HG02943 (cell line): ENCODE results near the gene SIX3.
A peak's percentile ranks its signal among the peaks of the same experiment; 100 is the strongest.

Source experiments
- ATAC-seq: cut with Tn5 transposase; IDR thresholded peaks from one replicate; pipeline ENCODE4 v1.9.1; 2021; ENCODE audit warnings: mild to moderate bottlenecking, low read depth, moderate library complexity; ENCODE audit not compliant: unreplicated experiment

SIX3 gene

DNA sequence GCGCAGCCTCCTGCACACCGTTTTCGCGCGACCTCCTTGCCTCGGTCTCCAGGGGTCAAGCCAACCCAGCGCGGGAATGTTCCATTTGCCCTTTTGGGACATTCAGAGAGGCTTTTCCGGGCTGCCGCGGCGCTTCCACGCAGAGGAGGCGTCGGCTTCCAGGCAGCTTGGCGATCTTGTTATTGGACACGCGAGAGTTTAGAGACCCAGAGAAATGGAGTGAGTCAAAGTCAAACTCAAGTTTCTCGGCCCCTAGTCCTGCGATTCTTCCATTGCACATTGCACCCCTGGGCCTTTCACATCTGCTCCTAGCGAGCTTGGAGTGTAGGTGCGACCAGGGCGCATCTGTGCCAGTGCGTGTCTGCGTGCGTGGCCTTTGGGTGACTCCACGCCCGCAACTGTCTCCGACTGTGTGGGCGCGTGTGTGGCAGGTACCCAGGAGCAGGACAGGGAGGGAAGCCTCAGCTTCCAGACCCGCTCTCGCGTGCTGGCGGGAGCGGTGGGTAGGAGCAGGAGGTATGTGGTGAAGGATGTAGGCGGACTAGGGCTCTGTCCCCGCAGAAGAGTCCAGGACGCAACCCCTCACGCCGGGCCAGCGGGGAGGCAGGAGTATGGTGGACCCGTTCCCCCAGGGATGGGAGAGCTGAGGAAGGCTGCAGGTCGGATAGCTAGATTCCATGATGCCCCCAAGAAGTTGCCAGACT, 13.5 kb downstream of the SIX3 start:
- no peak for ATAC-seq

DNA sequence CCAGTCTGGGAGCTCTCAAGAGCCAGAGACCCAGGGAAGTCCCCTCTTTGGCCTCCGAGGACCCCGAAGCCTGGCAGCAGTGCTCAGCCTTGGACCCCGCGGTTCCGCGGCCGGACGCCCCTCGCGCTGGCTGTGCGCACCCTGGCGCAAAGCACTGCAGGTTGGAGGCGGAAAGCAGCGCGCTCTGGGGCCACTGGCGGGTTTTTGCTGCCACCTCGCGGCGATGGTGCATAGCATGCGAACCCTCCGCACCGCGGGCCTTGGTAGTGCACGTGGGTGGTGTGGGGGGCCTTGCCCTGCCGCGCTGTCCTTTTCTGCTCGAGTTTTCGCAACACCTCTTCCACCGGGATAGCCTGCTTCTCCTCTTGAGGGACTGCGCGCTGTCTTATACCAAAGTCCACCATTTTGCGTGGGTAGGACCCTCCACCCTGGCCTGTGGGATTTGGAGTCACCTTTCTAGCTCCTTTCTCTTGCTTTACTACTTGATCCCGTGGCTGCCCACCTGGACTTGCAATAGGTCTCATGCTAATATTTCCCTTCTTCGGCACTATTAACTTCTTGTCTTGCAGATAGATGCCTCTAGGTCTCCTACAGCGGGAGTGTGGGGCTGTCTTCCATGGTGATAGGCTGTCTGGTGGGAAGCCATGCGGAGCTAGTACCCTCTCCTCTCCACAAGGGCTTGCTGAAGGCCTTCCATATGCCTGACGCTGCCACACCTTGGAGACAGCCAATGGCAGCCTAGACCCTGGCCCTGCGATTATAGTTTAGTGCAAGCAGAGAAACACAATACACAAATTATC, 14.3 kb downstream of the SIX3 start:
- ATAC-seq: peak; percentile 71

DNA sequence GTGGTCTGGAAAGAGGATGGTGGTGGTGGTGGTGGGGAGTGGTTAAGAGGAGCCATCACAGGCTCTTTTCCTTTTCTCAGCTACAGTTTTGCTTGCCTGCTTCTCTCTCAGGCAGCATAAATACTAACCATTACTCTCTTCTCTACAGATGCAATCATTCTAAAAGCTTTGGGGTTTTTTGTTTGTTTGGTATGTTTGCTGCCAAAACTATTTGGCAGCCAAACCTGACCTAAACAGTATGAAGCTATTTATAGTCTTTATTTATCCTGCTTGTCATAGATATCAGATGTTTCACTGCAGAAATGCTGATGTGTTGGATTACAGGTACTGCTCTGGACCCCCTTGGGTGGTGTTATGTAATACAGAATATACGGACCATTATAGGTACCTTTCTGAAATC, 15.3 kb downstream of the SIX3 start:
- no peak for ATAC-seq

DNA sequence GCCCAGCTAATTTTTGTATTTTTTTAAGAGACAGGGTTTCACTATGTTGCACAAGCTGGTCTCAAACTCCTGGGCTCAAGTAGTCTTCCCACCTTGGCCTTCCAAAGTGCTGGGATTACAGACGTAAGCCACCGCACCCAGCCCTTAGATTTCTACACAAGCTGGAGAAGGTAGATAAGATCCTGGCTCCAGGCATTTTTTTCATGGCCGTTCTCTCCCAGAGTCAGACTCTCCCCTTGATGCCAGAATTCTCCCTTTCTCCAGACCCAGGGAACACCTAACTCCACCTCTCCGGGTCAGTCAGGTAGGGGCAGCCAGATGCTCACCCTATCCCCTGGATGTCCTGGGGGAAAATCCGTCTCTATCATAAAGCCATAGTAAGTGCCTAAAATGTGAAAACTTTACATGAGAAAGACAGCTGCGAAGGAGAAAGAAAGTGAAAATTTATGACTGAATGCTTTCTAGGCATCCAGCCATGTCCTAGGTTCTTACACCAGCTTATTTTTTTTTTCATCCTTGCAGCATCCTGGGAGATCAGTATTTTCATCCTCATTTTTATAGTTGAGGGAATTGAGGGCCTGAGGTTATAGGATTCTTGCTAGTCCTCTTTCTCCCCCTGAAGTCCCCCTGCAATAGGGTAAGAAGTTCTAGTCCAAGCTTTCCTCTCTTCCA, 16.3 kb downstream of the SIX3 start:
- no peak for ATAC-seq

DNA sequence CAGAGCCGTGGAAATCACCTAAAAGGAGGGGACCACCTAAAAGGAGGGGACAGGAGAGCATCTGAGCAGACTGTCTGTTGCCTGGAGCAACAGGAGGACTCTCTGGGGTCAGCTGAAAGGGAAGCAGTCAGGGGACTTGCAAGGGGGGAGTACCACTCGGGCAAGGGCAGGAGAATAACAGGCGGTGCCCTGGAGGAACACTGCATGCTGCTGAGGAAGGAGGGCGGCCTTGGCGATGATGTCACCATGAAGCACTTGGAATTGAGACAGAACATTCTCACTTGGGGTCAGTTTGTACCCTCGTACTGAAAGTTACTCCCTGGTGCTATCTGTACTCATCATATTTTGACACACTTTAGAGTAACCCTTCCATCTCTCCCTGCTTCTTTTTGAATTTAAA, 18.4 kb downstream of the SIX3 start:
- ATAC-seq: no peak

DNA sequence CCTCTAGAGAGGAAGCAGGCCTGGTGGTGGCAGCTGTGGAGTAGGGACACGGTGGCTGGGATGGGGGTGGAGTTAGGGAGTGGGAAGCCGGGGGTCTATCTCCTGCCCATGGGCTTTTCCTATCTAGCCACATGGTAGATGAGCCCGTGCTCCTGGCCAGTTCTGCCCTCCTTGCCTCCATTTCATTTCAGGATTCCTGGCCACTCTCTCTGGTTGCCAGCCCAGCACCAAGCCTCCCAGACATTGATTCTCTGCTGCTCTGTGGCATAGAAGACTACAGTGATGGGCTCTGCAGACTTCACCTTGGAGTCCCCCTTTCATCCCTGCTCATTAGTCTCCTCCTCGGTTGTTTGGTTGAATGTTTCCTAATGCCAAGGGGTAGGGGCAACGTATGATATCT, 19.4 kb downstream of the SIX3 start:
- ATAC-seq: no peak

DNA sequence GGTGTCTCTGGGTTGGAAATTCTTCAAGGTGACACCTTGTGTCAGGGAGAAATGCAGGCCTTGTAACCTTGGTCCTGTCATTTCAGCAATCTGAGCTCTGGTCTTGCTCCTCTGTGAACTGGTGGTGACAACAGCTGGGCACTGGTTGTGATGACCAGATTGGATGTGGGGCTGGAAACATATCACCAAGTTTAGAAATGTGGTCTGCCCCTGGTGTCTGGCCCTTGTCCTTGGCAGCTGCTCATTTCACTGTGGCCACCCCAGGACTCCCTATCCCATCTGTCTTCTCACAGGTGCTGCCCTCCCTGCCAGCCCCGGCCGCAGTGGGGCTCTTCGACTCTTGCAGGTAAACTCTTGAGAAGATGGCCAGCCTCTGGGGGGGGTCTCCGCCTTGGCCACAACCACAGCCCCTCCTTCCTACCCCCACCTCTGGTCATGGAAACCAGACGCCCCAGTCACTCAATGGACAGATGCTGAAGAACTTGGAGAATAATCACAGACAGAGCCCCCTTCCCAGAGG, 20.7 kb downstream of the SIX3 start:
- ATAC-seq: no peak

DNA sequence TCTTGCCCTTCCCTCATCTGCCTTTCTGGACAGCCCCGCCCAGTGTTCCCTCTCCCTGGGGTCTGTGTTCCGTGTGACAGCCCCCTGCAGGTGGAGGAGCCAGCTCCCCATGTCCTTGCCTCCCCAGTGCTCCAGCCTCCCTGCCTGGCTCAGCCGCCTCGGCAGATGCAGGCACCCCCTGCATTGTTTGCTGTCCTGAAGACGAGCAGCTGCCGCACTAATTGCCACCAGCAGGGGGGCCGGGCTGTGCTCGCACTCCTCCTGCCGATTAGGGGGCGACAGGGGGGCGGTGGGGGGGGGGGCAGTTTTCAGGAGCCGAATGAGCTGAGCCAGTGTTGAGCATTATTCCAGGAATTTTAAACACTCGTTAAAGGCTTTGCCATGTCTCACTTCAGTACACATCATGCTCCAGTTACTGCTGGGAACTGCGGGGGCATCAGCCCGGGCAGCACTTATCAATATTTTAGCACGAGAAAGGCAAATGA, 23.3 kb downstream of the SIX3 start:
- no peak for ATAC-seq

DNA sequence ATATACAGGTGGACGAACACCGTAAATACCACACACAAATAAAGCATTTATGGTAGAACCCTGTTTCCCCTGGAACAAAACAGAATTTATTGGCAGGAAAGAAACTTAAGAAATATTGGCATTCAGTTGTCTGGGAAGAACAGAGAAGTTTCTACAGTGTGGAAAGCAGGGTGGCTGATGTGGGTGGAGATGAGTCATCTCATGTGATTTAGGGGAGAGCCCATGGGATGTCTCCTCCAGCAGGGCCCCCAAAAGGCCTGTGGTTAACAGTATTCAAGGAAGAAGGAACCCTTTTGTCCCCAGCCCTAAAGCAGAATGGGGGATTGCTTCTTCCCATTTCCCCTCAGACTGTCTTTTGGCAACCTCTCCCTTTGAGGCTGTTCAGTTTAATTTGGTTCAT, 24.2 kb downstream of the SIX3 start:
- no peak for ATAC-seq

DNA sequence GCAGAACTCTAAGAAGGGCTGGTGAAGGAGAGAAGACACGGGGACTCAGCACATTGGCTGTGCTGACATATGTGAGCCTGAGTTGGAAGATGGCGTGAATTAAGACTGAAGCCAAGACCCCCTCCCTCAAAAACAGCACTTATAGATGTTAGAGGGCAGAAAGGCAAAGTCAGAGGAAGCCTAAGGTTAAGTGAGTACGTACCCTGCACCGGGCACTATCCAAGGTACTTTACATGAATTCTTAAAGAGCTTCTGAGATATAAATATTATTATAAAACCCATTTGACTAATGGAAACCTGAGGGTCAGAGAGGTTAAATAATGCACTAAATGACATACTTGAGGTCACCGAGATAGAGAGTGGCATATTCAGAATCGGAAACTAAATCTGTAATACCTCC, 25.6 kb downstream of the SIX3 start:
- no peak for ATAC-seq

DNA sequence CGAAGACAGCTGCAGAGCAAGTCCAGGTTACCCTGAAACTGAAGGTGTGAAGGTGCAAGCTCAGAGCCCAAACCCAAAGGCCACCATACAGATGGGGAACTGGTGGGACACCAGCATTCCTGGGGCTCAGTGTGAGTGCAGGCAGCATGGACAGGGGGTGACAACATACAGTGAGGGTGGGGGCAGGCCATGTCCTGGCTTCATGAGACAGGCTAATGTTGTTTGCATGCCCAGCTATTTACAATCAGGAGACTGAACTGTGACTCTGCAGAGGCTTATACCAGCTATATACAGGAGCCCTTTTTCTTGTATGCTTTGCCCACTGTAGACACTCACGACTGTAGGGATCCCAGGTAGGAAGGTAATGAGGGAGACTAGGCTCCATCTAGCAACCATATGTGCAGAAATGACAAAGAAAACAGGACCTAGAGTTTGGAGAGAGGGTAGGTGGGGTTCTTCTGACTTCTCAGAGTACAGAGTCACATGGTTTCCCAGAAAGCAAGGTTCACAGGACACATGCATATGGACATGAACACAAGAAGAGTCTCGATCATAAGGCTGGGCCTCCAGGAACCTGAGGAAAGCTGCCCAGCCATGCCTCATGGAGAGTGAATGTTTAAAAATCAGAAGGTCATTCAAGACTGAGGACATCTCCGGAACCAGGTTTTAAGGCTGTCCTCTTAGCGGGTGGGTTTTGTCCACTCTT, 26.4 kb downstream of the SIX3 start:
- ATAC-seq: no peak

DNA sequence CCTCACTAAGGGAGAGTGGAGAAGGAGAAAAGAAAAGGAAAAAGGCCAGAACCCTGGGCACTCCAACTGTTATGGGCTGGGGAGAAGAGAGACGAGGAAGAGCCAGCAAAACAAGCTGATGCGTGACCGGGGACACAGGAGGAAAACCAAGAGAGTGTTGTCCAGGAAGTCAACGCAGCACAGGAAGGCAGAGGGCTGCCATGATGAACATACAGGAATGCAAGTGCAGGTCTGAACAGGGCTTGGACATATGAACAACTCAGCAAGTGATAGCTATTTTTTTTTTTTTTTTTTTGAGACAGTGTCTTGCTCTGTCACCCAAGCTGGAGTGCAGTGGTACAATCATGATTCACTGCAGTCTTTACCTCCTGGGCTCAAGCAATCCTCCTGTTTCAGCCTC, 28.4 kb downstream of the SIX3 start:
- no peak for ATAC-seq

DNA sequence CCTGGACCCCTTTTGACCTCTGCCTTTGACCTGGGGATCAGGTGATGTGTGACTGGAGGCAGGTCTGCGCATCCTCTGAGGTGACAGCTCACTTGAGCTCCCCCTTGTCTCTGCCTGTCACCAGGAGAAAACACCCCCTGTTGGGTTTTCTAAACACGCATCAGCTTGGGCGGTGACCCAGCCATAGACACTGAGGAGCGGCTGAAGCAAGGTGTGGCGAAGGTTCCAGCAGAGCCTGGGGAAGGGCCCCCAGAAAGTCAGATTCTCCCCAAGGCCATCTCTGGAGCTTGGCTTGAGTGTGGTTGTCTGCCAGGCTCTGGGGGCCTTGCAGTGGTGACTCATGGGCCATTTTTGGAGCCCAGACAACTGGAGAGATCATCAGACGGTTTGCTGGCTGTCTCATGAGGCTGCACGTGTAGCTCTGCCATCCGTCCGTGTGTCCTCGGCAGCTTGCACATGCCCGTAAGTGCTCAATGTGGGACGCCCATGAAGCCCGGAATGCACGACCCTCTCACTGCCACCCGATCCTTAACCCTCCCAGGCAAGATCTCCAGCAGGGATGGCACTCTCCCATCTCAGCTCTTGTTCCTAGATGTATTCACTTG, 29.4 kb downstream of the SIX3 start:
- ATAC-seq: no peak

DNA sequence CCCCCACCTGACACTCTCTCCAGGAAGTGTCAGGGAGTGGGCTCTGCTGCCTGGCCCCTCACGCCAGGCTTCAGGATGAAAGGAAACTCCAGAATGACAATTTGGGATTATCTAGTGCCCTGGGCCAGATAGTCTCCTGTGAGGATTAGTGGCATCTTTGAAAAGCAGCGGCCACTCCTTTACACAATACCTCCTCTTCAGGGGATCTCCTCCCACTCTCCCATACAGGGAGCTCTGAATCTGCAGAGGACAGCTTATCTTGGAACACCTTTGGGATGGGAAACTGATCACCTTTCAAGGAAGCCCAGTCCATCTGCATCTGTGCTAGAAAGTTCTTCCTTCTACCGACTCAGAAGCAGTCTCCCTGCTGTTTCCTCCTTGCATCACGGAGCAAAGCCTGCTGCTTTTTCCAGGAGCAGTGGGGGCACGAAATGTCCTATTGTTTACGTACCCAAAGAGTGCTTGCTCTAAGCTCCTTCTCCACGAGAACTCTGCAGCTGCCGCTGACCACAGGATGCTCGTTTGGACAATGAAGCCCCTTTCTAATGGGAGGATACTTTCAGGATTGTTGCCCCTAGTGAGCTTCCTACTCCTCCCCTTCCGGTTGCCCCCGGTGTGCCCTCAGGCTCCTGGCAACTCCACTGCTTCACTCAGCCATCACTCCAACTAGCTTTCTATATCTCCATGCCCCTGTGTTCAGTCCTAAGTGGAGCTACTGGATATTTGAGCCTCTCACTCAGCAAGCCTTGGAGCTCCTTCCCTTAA, 31.5 kb downstream of the SIX3 start:
- no peak for ATAC-seq

DNA sequence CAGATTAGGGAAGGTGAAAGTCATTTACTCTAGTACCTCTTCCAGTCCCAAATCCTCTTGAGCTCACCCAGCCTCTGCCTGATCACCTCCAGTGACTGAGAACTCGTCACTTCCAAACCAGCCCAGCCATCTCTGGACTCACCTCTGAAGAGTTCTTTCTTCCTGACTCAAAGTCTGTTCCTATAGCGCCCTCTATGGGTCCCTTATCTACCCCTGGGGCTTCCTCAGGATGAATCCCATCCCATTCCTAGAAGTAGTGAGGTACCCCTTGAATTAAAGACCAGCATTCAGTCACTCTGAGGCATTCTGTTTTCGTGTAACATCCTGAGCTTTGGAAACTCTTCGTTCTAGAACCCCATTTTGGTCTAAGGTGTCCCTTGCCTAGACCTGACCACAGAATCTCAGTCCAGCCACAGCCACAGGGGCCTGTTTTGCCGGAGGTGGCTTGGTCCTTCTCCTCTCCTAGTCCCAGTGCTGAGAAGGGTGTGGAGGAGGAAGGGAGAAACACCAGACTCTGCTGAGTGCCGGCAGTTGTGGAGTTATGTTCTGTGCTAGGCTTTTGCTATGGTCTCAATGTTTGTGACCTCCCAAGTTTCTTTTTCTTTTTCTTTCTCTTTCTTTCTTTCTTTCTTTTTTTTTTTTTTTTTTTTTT, 32.7 kb downstream of the SIX3 start:
- ATAC-seq: no peak

DNA sequence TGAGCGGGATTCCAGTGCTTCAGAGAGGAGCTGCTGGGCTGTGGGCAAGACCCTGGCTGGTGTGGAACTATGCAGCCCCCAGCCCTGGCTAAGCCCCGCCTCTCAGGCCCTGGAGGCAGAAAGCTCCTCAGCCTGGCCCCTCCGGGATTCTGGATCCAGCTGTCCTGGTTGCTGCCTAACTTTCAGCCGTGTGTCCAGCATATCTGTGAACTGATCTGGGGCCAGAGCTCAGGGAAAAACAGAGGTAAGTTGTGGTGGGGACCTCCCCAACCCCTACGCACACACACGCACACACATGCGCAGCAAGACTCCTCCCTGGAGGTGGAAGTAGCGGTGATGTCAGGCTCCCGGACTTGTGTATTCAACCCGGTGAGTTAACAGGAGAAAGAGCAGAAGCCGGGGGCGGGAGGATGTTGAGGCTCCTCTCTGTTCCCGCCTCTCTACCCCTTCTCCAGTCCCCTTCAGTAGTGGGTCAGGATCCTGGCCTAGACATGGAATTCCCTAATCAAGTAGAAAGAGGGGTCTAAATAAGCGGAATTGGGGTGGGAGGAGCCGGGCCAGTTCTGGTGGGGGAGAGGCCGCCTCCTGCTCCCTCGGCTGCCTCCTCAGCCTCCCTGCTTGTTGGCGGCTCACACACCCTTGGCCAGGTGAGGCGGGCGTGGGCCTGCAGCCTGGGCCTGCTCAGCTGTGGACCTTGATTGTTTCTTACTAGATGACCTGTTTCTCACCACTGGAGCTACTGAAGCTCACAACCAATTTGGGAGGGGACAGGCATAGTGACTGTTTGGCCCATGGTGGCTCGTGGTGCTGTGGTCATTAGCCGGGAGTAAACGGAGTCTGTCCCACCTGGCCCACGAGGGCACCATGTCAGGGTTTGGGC, 34.3 kb downstream of the SIX3 start:
- no peak for ATAC-seq

DNA sequence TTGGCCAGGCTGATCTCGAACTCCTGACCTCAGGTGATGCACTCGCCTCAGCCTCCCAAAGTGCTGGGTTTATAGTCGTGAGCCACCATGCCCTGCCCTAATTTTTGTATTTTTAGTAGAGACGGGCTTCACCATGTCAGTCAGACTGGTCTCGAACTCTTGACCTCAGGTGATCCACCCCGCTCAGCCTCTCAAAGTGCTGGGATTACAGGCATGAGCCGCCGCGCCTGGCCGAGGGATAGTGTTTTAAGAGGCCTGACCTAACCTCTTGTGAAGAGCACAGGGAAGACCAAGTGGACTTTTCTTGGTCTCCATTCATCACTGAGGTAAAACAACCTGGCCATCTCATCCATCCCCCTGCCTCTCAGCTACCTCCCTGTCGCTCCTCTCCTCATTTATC, 38.1 kb downstream of the SIX3 start:
- no peak for ATAC-seq
